HG02938 (cell line): Measurements from ENCODE around the gene GHR.

Source experiments
- ATAC-seq: cut with Tn5 transposase; IDR thresholded peaks from one replicate; pipeline ENCODE4 v1.9.1; 2021; ENCODE audit warnings: mild to moderate bottlenecking, moderate library complexity; ENCODE audit not compliant: unreplicated experiment

The GHR gene

DNA sequence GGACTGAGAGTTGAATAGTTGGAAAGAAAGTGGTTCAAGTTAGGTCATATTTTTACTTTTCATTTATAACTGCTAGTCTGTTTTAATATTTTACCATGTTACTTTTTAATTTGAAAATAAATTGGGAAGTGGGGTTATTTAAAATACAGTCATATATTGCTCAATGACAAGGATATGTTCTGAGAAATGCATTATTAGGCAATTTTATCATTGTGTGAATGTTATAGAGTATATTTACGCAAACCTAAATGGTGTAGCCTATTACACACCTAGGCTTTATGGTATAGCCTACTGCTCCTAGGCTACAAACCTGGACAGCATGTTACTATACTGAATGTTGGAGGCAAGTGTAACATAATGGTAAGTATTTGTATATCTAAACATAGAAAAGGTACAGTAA lies 338.6 kb downstream of the GHR start:
- no peak for ATAC-seq

DNA sequence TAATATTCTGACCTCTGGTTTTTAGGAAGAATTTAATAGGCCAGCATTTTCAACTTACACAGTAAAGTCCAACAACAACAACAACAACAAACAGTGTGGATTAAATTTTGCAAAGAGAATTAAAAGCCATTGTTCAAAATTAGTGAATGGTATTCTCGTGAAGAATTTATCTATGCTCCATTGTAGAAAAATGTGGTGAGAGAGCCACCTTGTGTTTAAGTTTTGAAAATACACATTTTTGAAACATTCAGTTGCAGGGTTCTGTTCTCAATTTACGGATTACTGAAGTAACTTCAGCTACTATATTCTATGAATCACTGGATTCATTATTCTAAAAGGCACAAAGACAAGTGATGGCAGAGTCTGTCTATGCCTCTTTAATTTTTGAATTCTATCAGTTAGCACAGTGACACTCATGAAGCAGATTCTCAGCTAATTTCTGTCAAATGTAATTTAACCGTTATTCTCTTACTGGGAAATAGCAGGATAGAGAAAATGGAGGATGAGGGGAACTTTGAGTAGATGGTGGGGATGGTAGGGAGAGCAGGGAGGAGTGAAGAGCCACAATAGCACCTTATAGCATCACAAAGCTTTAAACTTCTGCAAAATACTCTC lies 344.4 kb downstream of the GHR start:
- no peak for ATAC-seq

DNA sequence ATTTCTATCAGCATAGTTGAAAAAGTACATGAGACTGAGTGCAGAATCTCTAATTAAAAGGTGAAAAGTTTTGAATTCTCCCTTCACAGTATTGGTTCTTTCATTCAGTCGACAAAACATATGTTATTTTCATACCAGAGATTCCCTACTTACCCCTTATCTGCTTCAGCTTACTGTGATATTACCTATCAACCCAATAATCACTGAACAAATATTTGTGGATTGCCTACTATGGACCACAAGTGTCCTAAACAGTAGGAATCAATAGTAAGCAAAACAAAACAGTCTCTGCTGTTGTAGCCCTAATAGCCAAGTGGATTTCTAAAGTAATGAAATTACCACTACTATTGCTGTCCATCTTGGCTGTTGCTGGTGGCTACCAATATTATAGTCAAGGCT lies 344.9 kb downstream of the GHR start:
- no peak for ATAC-seq

DNA sequence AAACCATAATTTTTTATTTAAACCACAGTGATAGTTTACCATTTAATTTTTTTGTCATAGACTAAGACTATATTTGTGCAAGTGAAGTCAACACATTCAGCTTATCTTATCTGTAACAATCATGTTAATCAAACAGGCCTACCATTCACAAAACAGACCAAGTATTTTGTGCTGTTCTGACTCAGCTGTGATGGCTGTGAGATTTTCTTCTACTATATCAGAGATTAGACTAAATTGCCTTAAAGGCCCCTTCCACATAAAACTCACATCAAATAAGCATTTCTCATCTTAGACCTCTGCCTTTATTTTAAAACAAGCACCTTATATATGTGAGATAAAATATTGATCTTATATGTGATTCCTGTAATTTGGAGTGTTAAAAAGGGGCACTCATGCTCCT lies 346.8 kb downstream of the GHR start:
- no peak for ATAC-seq
